Peyer's patch (tissue), 4 donors: ENCODE results near the gene AAGAB.

Experiments used
- POLR2A ChIP-seq, 2 donors: fragments of 450-650 bp; IDR thresholded peaks; one replicate each; pipeline ENCODE4 v1.5.1; 2017; ENCODE audit warnings: antibody characterized with exemption in 2 of 2, mild to moderate bottlenecking in 2 of 2, moderate library complexity in 2 of 2
- TF ChIP-seq, protein P1 (sequence below), 6 experiments: fragments of 450-650 bp in 4 of 6; fragments of 200-600 bp in 2 of 6; sonication (generic) in 1 of 6; IDR thresholded peaks; one replicate each; pipeline ENCODE4 v1.5.1; 2017 to 2019; ENCODE audit warnings: antibody characterized with exemption in 6 of 6, mild to moderate bottlenecking in 3 of 6, moderate library complexity in 1 of 6

DNA sequence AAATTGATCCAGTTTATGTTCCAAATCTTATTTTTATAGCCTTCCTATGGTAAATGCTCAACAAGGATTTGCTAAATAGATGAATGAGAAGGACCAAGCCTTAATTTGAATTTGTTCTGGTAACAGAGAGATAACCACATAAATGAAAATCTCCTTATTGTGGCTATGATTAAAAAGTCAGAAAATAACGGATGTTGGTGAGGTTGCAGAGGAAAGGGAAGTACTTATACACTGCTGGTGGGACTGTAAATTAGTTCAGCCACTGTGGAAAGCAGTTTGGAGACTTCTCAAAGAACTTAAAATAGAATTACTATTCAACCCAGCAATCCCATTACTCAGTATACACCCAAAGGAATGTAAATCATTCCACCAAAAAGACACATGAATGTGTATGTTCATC is 26.2 kb downstream of the AAGAB start:
- TF ChIP-seq, protein P1, sequence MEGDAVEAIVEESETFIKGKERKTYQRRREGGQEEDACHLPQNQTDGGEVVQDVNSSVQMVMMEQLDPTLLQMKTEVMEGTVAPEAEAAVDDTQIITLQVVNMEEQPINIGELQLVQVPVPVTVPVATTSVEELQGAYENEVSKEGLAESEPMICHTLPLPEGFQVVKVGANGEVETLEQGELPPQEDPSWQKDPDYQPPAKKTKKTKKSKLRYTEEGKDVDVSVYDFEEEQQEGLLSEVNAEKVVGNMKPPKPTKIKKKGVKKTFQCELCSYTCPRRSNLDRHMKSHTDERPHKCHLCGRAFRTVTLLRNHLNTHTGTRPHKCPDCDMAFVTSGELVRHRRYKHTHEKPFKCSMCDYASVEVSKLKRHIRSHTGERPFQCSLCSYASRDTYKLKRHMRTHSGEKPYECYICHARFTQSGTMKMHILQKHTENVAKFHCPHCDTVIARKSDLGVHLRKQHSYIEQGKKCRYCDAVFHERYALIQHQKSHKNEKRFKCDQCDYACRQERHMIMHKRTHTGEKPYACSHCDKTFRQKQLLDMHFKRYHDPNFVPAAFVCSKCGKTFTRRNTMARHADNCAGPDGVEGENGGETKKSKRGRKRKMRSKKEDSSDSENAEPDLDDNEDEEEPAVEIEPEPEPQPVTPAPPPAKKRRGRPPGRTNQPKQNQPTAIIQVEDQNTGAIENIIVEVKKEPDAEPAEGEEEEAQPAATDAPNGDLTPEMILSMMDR (IDR thresholded peaks at IDR 0.05) = no peak
- TF ChIP-seq POLR2A (IDR thresholded peaks at IDR 0.05) = no peak
